HL-60 (cell line): Measurements from ENCODE around the gene C3.

Experiments
- CTCF ChIP-seq: IDR thresholded peaks from one replicate; pipeline ENCODE4 v1.5.1; 2011; ENCODE audit warnings: low read length, control low read depth, inconsistent platforms; ENCODE audit not compliant: insufficient read depth
- POLR2AphosphoS5 ChIP-seq: IDR thresholded peaks from 2 replicates; pipeline ENCODE4 v1.6.1; 2012; ENCODE audit warnings: low read depth
- REST ChIP-seq: IDR thresholded peaks from 2 replicates; pipeline ENCODE4 v1.6.1; 2012; ENCODE audit warnings: low read depth; ENCODE audit not compliant: insufficient replicate concordance

- TF ChIP-seq CTCF: no peak
- TF ChIP-seq REST: no peak
- TF ChIP-seq POLR2AphosphoS5: no peak
Measured at GRCh38 chr19:6679139-6679538, 41.3 kb downstream of the C3 start.
